Adipocyte (in vitro differentiated cells): ENCODE measurements around the gene CCDC185.

Experiments
- DNase-seq: peaks from one replicate; pipeline ENCODE4 v3.0.0-alpha.2; 2015; ENCODE audit warnings: low read depth
- H3K27me3 ChIP-seq: replicated peaks from 2 replicates; pipeline ENCODE4 v1.7.0; 2013; ENCODE audit warnings: mild to moderate bottlenecking, low read length, moderate library complexity; ENCODE audit not compliant: control insufficient read depth, insufficient read depth
- H3K36me3 ChIP-seq: 2 replicates; pipeline ENCODE4 v1.7.0; 2013; ENCODE audit warnings: low read length, mild to moderate bottlenecking, moderate library complexity; ENCODE audit not compliant: control insufficient read depth, insufficient read depth, severe bottlenecking
- H3K4me1 ChIP-seq: 2 replicates; pipeline ENCODE4 v1.7.0; 2013; ENCODE audit warnings: mild to moderate bottlenecking, low read length, moderate library complexity; ENCODE audit not compliant: control insufficient read depth, insufficient read depth
- H3K4me3 ChIP-seq: 2 replicates; pipeline ENCODE4 v1.7.0; 2013; ENCODE audit warnings: mild to moderate bottlenecking, low read length, moderate library complexity
- H3K9ac ChIP-seq: 2 replicates; pipeline ENCODE4 v1.7.0; 2013; ENCODE audit warnings: mild to moderate bottlenecking, low read length, moderate library complexity
- H3K9me3 ChIP-seq: 2 replicates; pipeline ENCODE4 v1.7.0; 2013; ENCODE audit warnings: mild to moderate bottlenecking, low read length, moderate library complexity; ENCODE audit not compliant: control insufficient read depth

CCDC185 gene

GRCh38 chr1:223443397-223443796, 50.2 kb downstream of the CCDC185 start:
- Histone ChIP-seq H3K4me3 (no peak overlapping the region), H3K36me3 (no peaks in the 10 kb centered on the region), H3K9ac (no peak overlapping the region), H3K9me3 (peaks cover 13% of the 10 kb centered on the region), H3K27me3 (peaks cover 15% of the 10 kb centered on the region), H3K4me1 (no peaks in the 10 kb centered on the region)
- no peak for DNase-seq

- Histone ChIP-seq H3K9me3 (peaks cover 13% of the 10 kb centered on the region), H3K36me3 (no peaks in the 10 kb centered on the region), H3K4me3 (no peak overlapping the region), H3K9ac (no peak overlapping the region), H3K27me3 (peaks cover 15% of the 10 kb centered on the region), H3K4me1 (no peaks in the 10 kb centered on the region)
- no peak for DNase-seq
Measured at GRCh38 chr1:223444411-223444810, 51.2 kb downstream of the CCDC185 start.
